K562 (cell line): Measurements from ENCODE around the gene MMP23B. TPM values are rescaled to one million over a fixed set of nuclear protein-coding genes. Genes with fewer than 3 reads are reported as not detected.

Source experiments
- ATAC-seq: fragments of 200-7000 bp; cut with Tn5 transposase; 3 replicates; pipeline ENCODE4 v1.9.1; 2020; ENCODE audit warnings: moderate library complexity
- BruUV-seq: library from RNA; stranded (reverse); fragments of 400-500 nt; replicated peaks from 2 replicates; lab custom pipeline; 2021; lab: Mats Ljungman, UMichigan
- CTCF ChIA-PET: fragments of 300-600 bp; formaldehyde crosslinking; extraction: SDS; loops from one replicate; lab custom pipeline; 2021; ENCODE audit warnings: low intra/inter-chr PET ratio; lab: Yijun Ruan, JAX
- POLR2A ChIA-PET: fragments of 300-600, 350-650 bp; sonication (Branson Sonifier 250); formaldehyde crosslinking; extraction: SDS; loops from one replicate; lab custom pipeline; 2021; ENCODE audit warnings: antibody characterized with exemption, inconsistent platforms; lab: Yijun Ruan, JAX
- DNase-seq, 4 experiments: peaks; one replicate each; pipeline versions ENCODE4 v3.0.0 to v3.0.0-alpha.2; 2011 to 2018; ENCODE audit warnings: low spot score in 3 of 4, mixed read lengths in 3 of 4; ENCODE audit errors: extremely low read depth in 1 of 4
- FAIRE-seq: peaks from 2 replicates; lab custom pipeline; 2011; peaks lifted over from hg19 to GRCh38; lab: Jason Lieb, UNC
- H2AFZ ChIP-seq: 2 replicates; pipeline ENCODE4 v1.6.0; 2011; ENCODE audit warnings: low read depth, low read length, control low read depth, inconsistent platforms
- H3K27ac ChIP-seq: fragments of 200-600 bp; 3 replicates; pipeline ENCODE4 v1.8.0; 2011; ENCODE audit warnings: low read depth, mild to moderate bottlenecking, control low read depth, inconsistent platforms, low read length, moderate library complexity, mixed read lengths; ENCODE audit errors: extremely low read depth
- H3K27me3 ChIP-seq, 2 experiments: fragments of 300-600 bp in 1 of 2; 2 replicates in 1 of 2; 3 replicates in 1 of 2; pipeline versions ENCODE4 v1.6.0 to v1.8.0; 2011; ENCODE audit warnings: inconsistent platforms in 2 of 2, low read length in 2 of 2, mild to moderate bottlenecking in 1 of 2, mixed read lengths in 1 of 2, moderate library complexity in 1 of 2; ENCODE audit not compliant: control insufficient read depth in 2 of 2, insufficient read depth in 2 of 2
- H3K36me3 ChIP-seq: fragments of 300-600 bp; 3 replicates; pipeline ENCODE4 v1.8.0; 2011; ENCODE audit warnings: mild to moderate bottlenecking, low read length, inconsistent platforms; ENCODE audit not compliant: control insufficient read depth, insufficient read depth
- H3K4me1 ChIP-seq, 2 experiments: fragments of 200-600 bp in 1 of 2; replicated peaks in 1 of 2; 2 replicates in 1 of 2; 3 replicates in 1 of 2; pipeline versions ENCODE4 v1.5.1 to v1.8.0; 2011; ENCODE audit warnings: inconsistent platforms in 2 of 2, low read length in 2 of 2, mild to moderate bottlenecking in 1 of 2, mixed read lengths in 1 of 2, moderate library complexity in 1 of 2; ENCODE audit not compliant: control insufficient read depth in 2 of 2, insufficient read depth in 2 of 2
- H3K4me2 ChIP-seq: 2 replicates; pipeline ENCODE4 v1.6.1; 2011; ENCODE audit warnings: low read length, control low read depth, inconsistent platforms, mixed read lengths; ENCODE audit not compliant: insufficient read depth
- H3K4me3 ChIP-seq: fragments of 200-600 bp; sonication (generic), shearing (Covaris generic); 2 replicates; pipeline ENCODE4 v1.5.1; 2016; ENCODE audit warnings: control low read depth, inconsistent platforms
- H3K79me2 ChIP-seq: fragments of 200-600 bp; 3 replicates; pipeline ENCODE4 v1.8.0; 2011; ENCODE audit warnings: low read length, inconsistent platforms; ENCODE audit not compliant: control insufficient read depth, insufficient read depth
- H3K9ac ChIP-seq, 2 experiments: 2 replicates each; pipeline versions ENCODE4 v1.6.0 to v1.6.1; 2011; ENCODE audit warnings: low read depth in 2 of 2, low read length in 2 of 2, control low read depth in 1 of 2, inconsistent platforms in 1 of 2, mild to moderate bottlenecking in 1 of 2, mixed read lengths in 1 of 2; ENCODE audit not compliant: insufficient read depth in 1 of 2
- H3K9me1 ChIP-seq: one replicate; pipeline ENCODE4 v1.6.0; 2011; ENCODE audit warnings: inconsistent platforms, mild to moderate bottlenecking, low read length, moderate library complexity; ENCODE audit not compliant: control insufficient read depth, insufficient read depth
- H3K9me3 ChIP-seq: replicated peaks from 2 replicates; pipeline ENCODE4 v1.5.1; 2011; ENCODE audit warnings: low read depth, low read length, inconsistent platforms; ENCODE audit not compliant: control insufficient read depth, insufficient read depth
- H4K20me1 ChIP-seq: replicated peaks from 2 replicates; pipeline ENCODE4 v1.6.1; 2011; ENCODE audit warnings: low read length, inconsistent platforms, mixed read lengths; ENCODE audit not compliant: control insufficient read depth, insufficient read depth
- AFF4 ChIP-seq: sonication (generic); formaldehyde crosslinking; IDR thresholded peaks from 2 replicates; pipeline ENCODE4 v1.8.0; 2023; ENCODE audit warnings: mild to moderate bottlenecking, missing genetic modification reagents
- HOMEZ ChIP-seq: fragments of 250-450 bp; sonication (Bioruptor Pico); IDR thresholded peaks from 2 replicates; pipeline ENCODE4 v1.4.0; 2020; ENCODE audit warnings: mild to moderate bottlenecking, moderate library complexity
- ILF3 ChIP-seq: fragments of 450-650 bp; IDR thresholded peaks from 2 replicates; pipeline ENCODE4 v1.6.1; 2018; ENCODE audit warnings: antibody characterized with exemption, mild to moderate bottlenecking, moderate library complexity, borderline replicate concordance
- NCOA4 ChIP-seq: fragments of 450-650 bp; IDR thresholded peaks from 2 replicates; pipeline ENCODE4 v1.6.1; 2018; ENCODE audit warnings: mild to moderate bottlenecking; ENCODE audit not compliant: partially characterized antibody
- NFATC3 ChIP-seq: fragments of 450-650 bp; IDR thresholded peaks from 2 replicates; pipeline ENCODE4 v1.6.1; 2017; ENCODE audit warnings: mild to moderate bottlenecking
- PATZ1 ChIP-seq: fragments of 250-450 bp; sonication (Bioruptor Pico); IDR thresholded peaks from 2 replicates; pipeline ENCODE4 v1.5.0; 2020; ENCODE audit warnings: mild to moderate bottlenecking, borderline replicate concordance
- SETDB1 ChIP-seq: IDR thresholded peaks from one replicate; pipeline ENCODE4 v1.6.1; 2012; ENCODE audit warnings: low read length, control low read depth, inconsistent platforms
- TAL1 ChIP-seq: fragments of 450-650 bp; IDR thresholded peaks from 2 replicates; pipeline ENCODE4 v1.6.1; 2016; ENCODE audit warnings: mild to moderate bottlenecking
- ZFP1 ChIP-seq: fragments of 450-650 bp; formaldehyde crosslinking; IDR thresholded peaks from 2 replicates; pipeline ENCODE4 v1.4.0; 2020; ENCODE audit warnings: mild to moderate bottlenecking, mixed read lengths
- ZFP91 ChIP-seq: sonication (generic); formaldehyde crosslinking; IDR thresholded peaks from 2 replicates; pipeline ENCODE4 v1.8.0; 2022; ENCODE audit warnings: mild to moderate bottlenecking, missing genetic modification reagents
- WGBS: fragments of 100-300 bp; shearing (Covaris generic); methylation state at CpG from one replicate; pipeline ENCODE4 v1.1.6; 2016; ENCODE audit warnings: low coverage, mixed read lengths; ENCODE audit not compliant: insufficient coverage; ENCODE audit errors: missing lambda C conversion rate; 5-methylcytosine and 5-hydroxymethylcytosine counted together
- in situ Hi-C: fragments of 300-500 bp; cut with MboI; formaldehyde crosslinking; loops from 4 replicates; pipeline ENCODE4 v1.15.0; 2018; ENCODE audit warnings: inconsistent platforms, mixed read lengths
- intact Hi-C: fragments of 100-400 bp; cut with micrococcal nuclease; formaldehyde crosslinking; loops from 2 replicates; pipeline ENCODE4 v1.14.2; 2022
- polyA plus RNA-seq, 8 experiments: library from polyadenylated mRNA; depleted of rRNA in 4 of 8; stranded (reverse) in 5 of 8; unstranded in 3 of 8; fragments of >200 nt; fragmentation: Nextera tagmentation in 2 of 8; fragmentation: Illumina TruSeq in 1 of 8; extraction: Ambion mirVana in 2 of 8; extraction: Trizol in 1 of 8; gene quantifications; 2 replicates each; pipeline versions ENCODE4 v1.2.1 to v1.2.3, GENCODE V29; 2011 to 2014; ENCODE audit warnings: inconsistent platforms in 1 of 8, missing spikeins in 1 of 8
- total RNA-seq, 7 experiments: library from RNA; depleted of rRNA in 6 of 7; stranded (reverse); fragments of >200 nt in 6 of 7; fragmentation: Illumina TruSeq in 2 of 7; extraction: Trizol in 2 of 7; gene quantifications; 2 replicates each; pipeline versions ENCODE4 v1.2.1 to v1.2.3, GENCODE V29; 2011 to 2021; ENCODE audit warnings: low replicate concordance in 1 of 7

MMP23B gene
- total and polyA plus RNA-seq, 9 of the 15 experiments (the other 6 are each of a cell fraction or from before 2014, with no cell fraction given): 0.28 to 1.2 (median 0.41) TPM; not detected in 5

GRCh38 chr1:1610796-1611195 is 21.2 kb upstream of the MMP23B start:
- 43% methylated on average over 9 of the region's 9 CpGs for whole genome bisulfite sequencing
- ChIA-PET CTCF (no interaction called here), POLR2A (interaction anchor here (0.9 to 1.0 kb wide), 2 partner anchors 9 to 13 kb away, joined by 3 read pairs; no protein-coding TSS in a partner anchor)
- Histone ChIP-seq H3K9ac (no peak overlapping the region), H3K79me2 (peaks cover 19% of the 10 kb centered on the region), H3K9me3 (no peaks in the 10 kb centered on the region), H2AFZ (no peak overlapping the region), H3K4me3 (no peak overlapping the region), H4K20me1 (0 out of 2 replicates have a peak, but pooled peaks cover 6% of the 10 kb centered on the region), H3K4me1 (peaks cover 13 to 48% of the 10 kb centered on the region in 2 experiments; a peak in 4 of 5 replicates), H3K9me1 (no peaks in the 10 kb centered on the region), H3K27me3 (no peaks in the 10 kb centered on the region; a peak in 1 of 5 replicates), H3K27ac (no peak overlapping the region), H3K4me2 (no peak overlapping the region), H3K36me3 (no peaks in the 10 kb centered on the region)
- ATAC-seq (no peak), FAIRE-seq (no peak), DNase-seq (no peak)
- no TSS peak for BruUV-seq
- intact Hi-C loops (no loop called here), in situ Hi-C loops (no loop called here)
- TF ChIP-seq SETDB1: no peak
- no peak for TF ChIP-seq ZFP91 (CRISPR knock-in tag)
- no peak for TF ChIP-seq TAL1
- no peak for TF ChIP-seq PATZ1 (CRISPR knock-in tag)
- no peak for TF ChIP-seq AFF4 (CRISPR knock-in tag)
- no peak for TF ChIP-seq NFATC3
- TF ChIP-seq HOMEZ: no peak
- no peak for TF ChIP-seq ILF3
- TF ChIP-seq NCOA4: no peak
- TF ChIP-seq ZFP1 (CRISPR knock-in tag): no peak
